COR-L47 (cell line): ENCODE results near the gene NDOR1.
"Not testable (repeated sequence)": the region's sequence is repeated elsewhere in the genome, so short reads cannot be mapped to it uniquely, and the experiment has no call there.

ENCODE experiments used
- DNase-seq: peaks from one replicate; lab custom pipeline; 2025; lab: John Stamatoyannopoulos, UW

Gene NDOR1

GRCh38 chr9:137231372-137232039 lies 26.0 kb downstream of the NDOR1 start:
- DNase-seq: no peak

GRCh38 chr9:137232101-137232500 lies 26.6 kb downstream of the NDOR1 start:
- no peak for DNase-seq

GRCh38 chr9:137232510-137232909 lies 27.0 kb downstream of the NDOR1 start:
- no peak for DNase-seq

GRCh38 chr9:137233143-137233980 lies 27.9 kb downstream of the NDOR1 start:
- DNase-seq: no peak

GRCh38 chr9:137234055-137234697 lies 28.7 kb downstream of the NDOR1 start:
- no peak for DNase-seq

- DNase-seq: no peak
Observed at GRCh38 chr9:137234758-137235423, 29.4 kb downstream of the NDOR1 start.

- DNase-seq: no peak
Observed at GRCh38 chr9:137235424-137236237, 30.1 kb downstream of the NDOR1 start.

- peak; percentile 91 for DNase-seq
Observed at GRCh38 chr9:137236238-137236935, 30.9 kb downstream of the NDOR1 start.

- no peak for DNase-seq
Observed at GRCh38 chr9:137236936-137237421, 31.5 kb downstream of the NDOR1 start.

- peak; percentile 86 for DNase-seq
Observed at GRCh38 chr9:137237759-137238726, 32.5 kb downstream of the NDOR1 start.

GRCh38 chr9:137239541-137240200 lies 34.2 kb downstream of the NDOR1 start:
- not testable (repeated sequence) for DNase-seq

- peak; percentile 75 for DNase-seq
Observed at GRCh38 chr9:137240318-137240840, 34.9 kb downstream of the NDOR1 start.

- DNase-seq: peak; percentile 99
Observed at GRCh38 chr9:137240841-137241489, 35.5 kb downstream of the NDOR1 start, which contains the start of gene TUBB4B. TSS of gene TUBB4B (plus strand) at chr9:137241287. CDS start at chr9:137241361, 74 bp downstream.

GRCh38 chr9:137241490-137242268 lies 36.2 kb downstream of the NDOR1 start:
- no peak for DNase-seq

- no peak for DNase-seq
Observed at GRCh38 chr9:137242269-137243203, 37.0 kb downstream of the NDOR1 start.

GRCh38 chr9:137243266-137243625 lies 37.7 kb downstream of the NDOR1 start:
- not testable (repeated sequence) for DNase-seq
